HCT116 (cell line): ENCODE data around the gene ARHGEF10L. TPM values are rescaled to one million over a fixed set of nuclear protein-coding genes. Genes with fewer than 3 reads are reported as not detected.

Source experiments
- ATAC-seq: fragments of 200-7000 bp; cut with Tn5 transposase; 2 replicates; pipeline ENCODE4 v1.9.1; 2020; ENCODE audit warnings: mild to moderate bottlenecking, moderate library complexity
- BruUV-seq: library from RNA; stranded (reverse); fragments of 400-500 nt; replicated peaks from 2 replicates; lab custom pipeline; 2021; lab: Mats Ljungman, UMichigan
- CTCF ChIA-PET: fragments of 300-600 bp; sonication (Branson Sonifier 250); formaldehyde crosslinking; loops from one replicate; lab custom pipeline; 2021; ENCODE audit warnings: antibody characterized with exemption; lab: Charles Lee
- POLR2A ChIA-PET: fragments of 300-600, 350-600 bp; sonication (Branson Sonifier 250); formaldehyde crosslinking; loops from one replicate; lab custom pipeline; 2021; ENCODE audit warnings: antibody characterized with exemption; lab: Charles Lee
- RAD21 ChIA-PET, 2 experiments: fragments of 300-600 bp; sonication (Branson Sonifier 250); formaldehyde crosslinking; loops; one replicate each; lab custom pipeline; 2023; ENCODE audit warnings: low total read pairs in 2 of 2; ENCODE audit not compliant: uncharacterized antibody in 2 of 2, unreplicated experiment in 2 of 2, low non-redundant PET in 1 of 2; lab: Charles Lee
- DNase-seq: peaks from one replicate; pipeline ENCODE4 v3.0.0-alpha.2; 2010; ENCODE audit warnings: low read depth, low spot score
- H2AFZ ChIP-seq: fragments of 200-600 bp; shearing (Covaris generic), sonication (generic); 2 replicates; pipeline ENCODE4 v1.6.1; 2017; ENCODE audit warnings: low read depth, mixed run types, mixed read lengths, antibody characterized with exemption, low read length; ENCODE audit not compliant: poor library complexity, severe bottlenecking
- H3K27ac ChIP-seq: 2 replicates; pipeline ENCODE4 v1.5.1; 2012; ENCODE audit warnings: low read depth, low read length
- H3K27me3 ChIP-seq: fragments of 200-600 bp; sonication (generic); 2 replicates; pipeline ENCODE4 v1.6.1; 2016; ENCODE audit warnings: mixed run types, low read length, mixed read lengths; ENCODE audit not compliant: insufficient read depth
- H3K36me3 ChIP-seq, 2 experiments: fragments of 200-500 bp in 1 of 2; fragments of 200-600 bp in 1 of 2; sonication (Bioruptor generic) in 1 of 2; sonication (generic) in 1 of 2; 2 replicates each; pipeline versions ENCODE4 v1.5.1 to v1.6.1; 2014 to 2016; ENCODE audit warnings: low read length in 2 of 2, inconsistent platforms in 1 of 2, mixed read lengths in 1 of 2, mixed run types in 1 of 2; ENCODE audit not compliant: insufficient read depth in 2 of 2, control insufficient read depth in 1 of 2
- H3K4me1 ChIP-seq, 2 experiments: fragments of 200-600 bp in 1 of 2; sonication (generic) in 1 of 2; 2 replicates each; pipeline versions ENCODE4 v1.5.1 to v1.6.1; 2012 to 2017; ENCODE audit warnings: low read length in 2 of 2, inconsistent platforms in 1 of 2, mild to moderate bottlenecking in 1 of 2, mixed read lengths in 1 of 2, mixed run types in 1 of 2, moderate library complexity in 1 of 2; ENCODE audit not compliant: insufficient read depth in 2 of 2, control insufficient read depth in 1 of 2
- H3K4me2 ChIP-seq: fragments of 200-600 bp; sonication (generic); 2 replicates; pipeline ENCODE4 v1.6.1; 2017; ENCODE audit warnings: mixed run types, low read length, mixed read lengths
- H3K4me3 ChIP-seq, 2 experiments: fragments of 200-600 bp in 1 of 2; sonication (generic) in 1 of 2; replicated peaks in 1 of 2; 2 replicates each; pipeline ENCODE4 v1.5.1; 2011 to 2016; ENCODE audit warnings: low read length in 2 of 2, control low read depth in 1 of 2, low read depth in 1 of 2, mild to moderate bottlenecking in 1 of 2, mixed read lengths in 1 of 2, mixed run types in 1 of 2
- H3K79me2 ChIP-seq: fragments of 200-600 bp; sonication (generic); 2 replicates; pipeline ENCODE4 v1.6.1; 2017; ENCODE audit warnings: mild to moderate bottlenecking, mixed run types, low read length, moderate library complexity, mixed read lengths; ENCODE audit not compliant: insufficient read depth
- H3K9ac ChIP-seq: fragments of 200-600 bp; sonication (generic); 2 replicates; pipeline ENCODE4 v1.6.1; 2016; ENCODE audit warnings: low read length, mixed read lengths
- H3K9me2 ChIP-seq: fragments of 200-600 bp; sonication (generic), shearing (Covaris generic); 2 replicates; pipeline ENCODE4 v1.6.1; 2017; ENCODE audit warnings: mixed run types, mild to moderate bottlenecking, moderate library complexity; ENCODE audit not compliant: insufficient read depth
- H3K9me3 ChIP-seq, 2 experiments: fragments of 200-500 bp in 1 of 2; fragments of 200-600 bp in 1 of 2; sonication (Bioruptor generic) in 1 of 2; sonication (generic) in 1 of 2; 2 replicates each; pipeline ENCODE4 v1.6.1; 2014 to 2017; ENCODE audit warnings: low read length in 2 of 2, mixed read lengths in 2 of 2, inconsistent platforms in 1 of 2, low read depth in 1 of 2, mild to moderate bottlenecking in 1 of 2, mixed run types in 1 of 2, moderate library complexity in 1 of 2; ENCODE audit not compliant: control insufficient read depth in 1 of 2, insufficient read depth in 1 of 2
- H4K20me1 ChIP-seq: fragments of 200-600 bp; sonication (generic), shearing (Covaris generic); 2 replicates; pipeline ENCODE4 v1.6.1; 2017; ENCODE audit warnings: mixed run types, mild to moderate bottlenecking, moderate library complexity; ENCODE audit not compliant: insufficient read depth
- CBX3 ChIP-seq: IDR thresholded peaks from 2 replicates; pipeline ENCODE4 v1.6.1; 2012; ENCODE audit warnings: low read depth
- CEBPB ChIP-seq: IDR thresholded peaks from 2 replicates; pipeline ENCODE4 v1.6.1; 2012; ENCODE audit warnings: low read depth
- EZH2phosphoT487 ChIP-seq: fragments of 200-600 bp; IDR thresholded peaks from 2 replicates; pipeline ENCODE4 v1.6.1; 2018; ENCODE audit warnings: antibody characterized with exemption, borderline replicate concordance
- FOSL1 ChIP-seq: IDR thresholded peaks from 2 replicates; pipeline ENCODE4 v1.6.1; 2012; ENCODE audit warnings: low read depth
- POLR2A ChIP-seq: IDR thresholded peaks from 2 replicates; pipeline ENCODE4 v1.7.0; 2011; ENCODE audit warnings: borderline replicate concordance; ENCODE audit not compliant: insufficient read depth, insufficient read length; ENCODE audit errors: extremely low read depth
- POLR2AphosphoS5 ChIP-seq: IDR thresholded peaks from 2 replicates; pipeline ENCODE4 v1.6.1; 2011; ENCODE audit warnings: mild to moderate bottlenecking, low read depth, low read length, moderate library complexity
- RAD21 ChIP-seq: IDR thresholded peaks from 2 replicates; pipeline ENCODE4 v1.6.1; 2012; ENCODE audit warnings: low read depth, mild to moderate bottlenecking
- SP1 ChIP-seq: IDR thresholded peaks from 2 replicates; pipeline ENCODE4 v1.6.1; 2012; ENCODE audit warnings: low read depth
- YY1 ChIP-seq: IDR thresholded peaks from 2 replicates; pipeline ENCODE4 v1.6.1; 2011; ENCODE audit warnings: low read length, low read depth, moderate library complexity, mild to moderate bottlenecking; ENCODE audit not compliant: insufficient replicate concordance; ENCODE audit errors: extremely low read depth
- ZFX ChIP-seq: fragments of 450-650 bp; IDR thresholded peaks from 2 replicates; pipeline ENCODE4 v1.6.1; 2017
- intact Hi-C: fragments of 100-400 bp; cut with micrococcal nuclease; formaldehyde crosslinking; loops from 2 replicates; pipeline ENCODE4 v1.10.0; 2022
- total RNA-seq: library from RNA; stranded (reverse); gene quantifications from one replicate; pipeline ENCODE4 v1.2.1, GENCODE V29; 2021; ENCODE audit not compliant: unreplicated experiment
- TF ChIP-seq, protein P1 (sequence below): IDR thresholded peaks from 2 replicates; pipeline ENCODE4 v1.6.1; 2011; ENCODE audit warnings: mild to moderate bottlenecking, low read length, moderate library complexity; ENCODE audit not compliant: insufficient replicate concordance; ENCODE audit errors: extremely low read depth
- TF ChIP-seq, protein P2 (sequence below): IDR thresholded peaks from 2 replicates; pipeline ENCODE4 v1.6.1; 2012; ENCODE audit warnings: low read depth
- TF ChIP-seq, protein P3 (sequence below): IDR thresholded peaks from 2 replicates; pipeline ENCODE4 v1.6.1; 2012
- TF ChIP-seq, protein P4 (sequence below): IDR thresholded peaks from 2 replicates; pipeline ENCODE4 v1.6.1; 2012

The ARHGEF10L gene
- total RNA-seq, 1 experiment from 2014 or later, result 14.7 TPM

DNA sequence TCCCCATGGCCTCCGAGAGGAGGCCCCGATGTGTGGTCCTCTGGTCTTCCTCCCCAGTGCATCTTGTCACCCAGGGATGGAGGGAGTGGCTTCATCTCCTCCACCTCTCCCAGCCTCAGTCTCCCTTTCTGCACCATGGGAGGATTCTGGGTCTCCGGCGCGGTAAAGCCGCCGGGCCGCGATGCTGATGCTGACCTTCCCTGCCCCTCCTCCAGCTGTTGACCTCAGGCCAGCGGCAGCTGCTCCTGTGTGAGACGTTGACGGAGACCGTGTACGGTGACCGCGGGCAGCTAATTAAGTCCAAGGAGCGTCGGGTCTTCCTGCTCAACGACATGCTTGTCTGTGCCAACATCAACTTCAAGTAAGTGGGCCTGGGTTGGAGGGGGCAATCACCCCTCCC is 92.6 kb downstream of the ARHGEF10L start:
- no TSS peak for BruUV-seq
- Histone ChIP-seq H3K79me2 (no peaks in the 10 kb centered on the region), H3K36me3 (no peaks in the 10 kb centered on the region), H3K4me3 (no peak overlapping the region), H4K20me1 (no peaks in the 10 kb centered on the region)
- TF ChIP-seq POLR2A, result no peak
- TF ChIP-seq, all 23 proteins: peak for 0
- intact Hi-C loops, result no loop called here
- CTCF ChIA-PET, result no interaction called here
- H2AFZ ChIP-seq, result no peak overlapping the region
- RAD21 ChIA-PET, result no interaction called here
- H3K9me2 ChIP-seq, result no peaks in the 10 kb centered on the region
- peaks cover 5 to 12% of the 10 kb centered on the region in 2 experiments for H3K4me1 ChIP-seq
- H3K27me3 ChIP-seq, result no peaks in the 10 kb centered on the region
- ATAC-seq, result no peak
- DNase-seq, result no peak
- no peak overlapping the region for H3K9ac ChIP-seq
- POLR2A ChIA-PET, result no interaction called here
- no peak overlapping the region for H3K4me2 ChIP-seq
- no peaks in the 10 kb centered on the region for H3K9me3 ChIP-seq
- no peak overlapping the region for H3K27ac ChIP-seq

DNA sequence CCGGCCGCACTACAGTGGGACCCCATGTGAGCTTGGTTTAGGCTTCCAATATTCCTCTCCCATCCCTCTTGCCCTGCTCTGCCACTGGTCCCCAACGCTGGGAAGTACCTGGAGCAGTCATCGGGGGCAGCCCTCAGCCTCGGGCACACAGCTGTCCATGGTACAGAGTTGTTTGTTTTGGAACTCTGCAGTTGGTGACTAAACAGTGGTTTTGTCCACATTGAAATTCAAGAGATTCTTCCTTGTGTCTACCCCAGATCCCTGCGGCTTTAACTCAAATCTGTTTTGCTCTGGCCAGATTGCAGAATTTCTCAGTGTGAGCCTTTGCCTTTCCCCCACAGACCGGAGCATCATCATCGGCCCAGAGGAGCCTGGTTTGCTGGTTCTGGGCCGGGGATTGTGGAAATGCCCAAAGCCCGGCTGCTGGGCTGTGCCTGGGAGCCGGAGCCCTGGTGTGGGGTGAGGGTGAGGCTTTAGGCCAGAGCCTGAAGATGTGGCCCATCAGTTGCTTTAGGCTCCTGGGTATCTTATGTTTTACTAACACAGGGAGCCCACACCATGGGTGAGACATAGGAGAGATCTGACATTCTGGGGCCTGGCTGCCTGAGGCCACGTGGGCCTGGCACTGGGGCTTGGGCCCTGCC is 93.2 kb downstream of the ARHGEF10L start:
- CTCF ChIA-PET, result no interaction called here
- Histone ChIP-seq H3K27me3 (no peaks in the 10 kb centered on the region), H3K36me3 (no peaks in the 10 kb centered on the region), H3K9me2 (no peaks in the 10 kb centered on the region), H3K79me2 (no peaks in the 10 kb centered on the region), H3K27ac (no peak overlapping the region), H3K4me3 (no peak overlapping the region), H3K4me1 (peaks cover 5 to 12% of the 10 kb centered on the region in 2 experiments), H3K4me2 (no peak overlapping the region), H2AFZ (no peak overlapping the region), H3K9ac (no peak overlapping the region), H4K20me1 (no peaks in the 10 kb centered on the region), H3K9me3 (no peaks in the 10 kb centered on the region)
- no peak for ATAC-seq
- no TSS peak for BruUV-seq
- RAD21 ChIA-PET, result no interaction called here
- POLR2A ChIA-PET, result no interaction called here
- DNase-seq, result no peak
- intact Hi-C loops, result no loop called here
- TF ChIP-seq, protein P1, sequence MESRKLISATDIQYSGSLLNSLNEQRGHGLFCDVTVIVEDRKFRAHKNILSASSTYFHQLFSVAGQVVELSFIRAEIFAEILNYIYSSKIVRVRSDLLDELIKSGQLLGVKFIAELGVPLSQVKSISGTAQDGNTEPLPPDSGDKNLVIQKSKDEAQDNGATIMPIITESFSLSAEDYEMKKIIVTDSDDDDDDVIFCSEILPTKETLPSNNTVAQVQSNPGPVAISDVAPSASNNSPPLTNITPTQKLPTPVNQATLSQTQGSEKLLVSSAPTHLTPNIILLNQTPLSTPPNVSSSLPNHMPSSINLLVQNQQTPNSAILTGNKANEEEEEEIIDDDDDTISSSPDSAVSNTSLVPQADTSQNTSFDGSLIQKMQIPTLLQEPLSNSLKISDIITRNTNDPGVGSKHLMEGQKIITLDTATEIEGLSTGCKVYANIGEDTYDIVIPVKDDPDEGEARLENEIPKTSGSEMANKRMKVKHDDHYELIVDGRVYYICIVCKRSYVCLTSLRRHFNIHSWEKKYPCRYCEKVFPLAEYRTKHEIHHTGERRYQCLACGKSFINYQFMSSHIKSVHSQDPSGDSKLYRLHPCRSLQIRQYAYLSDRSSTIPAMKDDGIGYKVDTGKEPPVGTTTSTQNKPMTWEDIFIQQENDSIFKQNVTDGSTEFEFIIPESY, result no peak
- TF ChIP-seq, protein P2, sequence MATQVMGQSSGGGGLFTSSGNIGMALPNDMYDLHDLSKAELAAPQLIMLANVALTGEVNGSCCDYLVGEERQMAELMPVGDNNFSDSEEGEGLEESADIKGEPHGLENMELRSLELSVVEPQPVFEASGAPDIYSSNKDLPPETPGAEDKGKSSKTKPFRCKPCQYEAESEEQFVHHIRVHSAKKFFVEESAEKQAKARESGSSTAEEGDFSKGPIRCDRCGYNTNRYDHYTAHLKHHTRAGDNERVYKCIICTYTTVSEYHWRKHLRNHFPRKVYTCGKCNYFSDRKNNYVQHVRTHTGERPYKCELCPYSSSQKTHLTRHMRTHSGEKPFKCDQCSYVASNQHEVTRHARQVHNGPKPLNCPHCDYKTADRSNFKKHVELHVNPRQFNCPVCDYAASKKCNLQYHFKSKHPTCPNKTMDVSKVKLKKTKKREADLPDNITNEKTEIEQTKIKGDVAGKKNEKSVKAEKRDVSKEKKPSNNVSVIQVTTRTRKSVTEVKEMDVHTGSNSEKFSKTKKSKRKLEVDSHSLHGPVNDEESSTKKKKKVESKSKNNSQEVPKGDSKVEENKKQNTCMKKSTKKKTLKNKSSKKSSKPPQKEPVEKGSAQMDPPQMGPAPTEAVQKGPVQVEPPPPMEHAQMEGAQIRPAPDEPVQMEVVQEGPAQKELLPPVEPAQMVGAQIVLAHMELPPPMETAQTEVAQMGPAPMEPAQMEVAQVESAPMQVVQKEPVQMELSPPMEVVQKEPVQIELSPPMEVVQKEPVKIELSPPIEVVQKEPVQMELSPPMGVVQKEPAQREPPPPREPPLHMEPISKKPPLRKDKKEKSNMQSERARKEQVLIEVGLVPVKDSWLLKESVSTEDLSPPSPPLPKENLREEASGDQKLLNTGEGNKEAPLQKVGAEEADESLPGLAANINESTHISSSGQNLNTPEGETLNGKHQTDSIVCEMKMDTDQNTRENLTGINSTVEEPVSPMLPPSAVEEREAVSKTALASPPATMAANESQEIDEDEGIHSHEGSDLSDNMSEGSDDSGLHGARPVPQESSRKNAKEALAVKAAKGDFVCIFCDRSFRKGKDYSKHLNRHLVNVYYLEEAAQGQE, result no peak
- TF ChIP-seq POLR2A, result no peak
- no peak for TF ChIP-seq POLR2AphosphoS5
- TF ChIP-seq, protein P3, sequence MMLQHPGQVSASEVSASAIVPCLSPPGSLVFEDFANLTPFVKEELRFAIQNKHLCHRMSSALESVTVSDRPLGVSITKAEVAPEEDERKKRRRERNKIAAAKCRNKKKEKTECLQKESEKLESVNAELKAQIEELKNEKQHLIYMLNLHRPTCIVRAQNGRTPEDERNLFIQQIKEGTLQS, result no peak
- TF ChIP-seq RAD21, result no peak
- no peak for TF ChIP-seq FOSL1
- no peak for TF ChIP-seq CEBPB
- TF ChIP-seq YY1, result no peak
- TF ChIP-seq SP1, result no peak
- TF ChIP-seq ZFX, result no peak
- TF ChIP-seq, protein P4, sequence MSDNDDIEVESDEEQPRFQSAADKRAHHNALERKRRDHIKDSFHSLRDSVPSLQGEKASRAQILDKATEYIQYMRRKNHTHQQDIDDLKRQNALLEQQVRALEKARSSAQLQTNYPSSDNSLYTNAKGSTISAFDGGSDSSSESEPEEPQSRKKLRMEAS, result no peak
- no peak for TF ChIP-seq EZH2phosphoT487
- no peak for TF ChIP-seq CBX3
